ENCODE data around the gene KLHL30. TPM values are rescaled to one million over a fixed set of nuclear protein-coding genes. Genes with fewer than 3 reads are reported as not detected.
"Not testable (repeated sequence)": the region's sequence is repeated elsewhere in the genome, so short reads cannot be mapped to it uniquely, and the experiment has no call there.

KLHL30 gene
- total RNA-seq, 2 experiments from 2014 or later, result not detected

- Mint-ChIP-seq H3K9me3 (no peaks in the 10 kb centered on the region), H3K4me3 (no peak overlapping the region), H3K27me3 (ENCODE audit: low read depth) (peaks cover 10% of the 10 kb centered on the region), H3K36me3 (ENCODE audit: low read depth) (peaks cover 20% of the 10 kb centered on the region), H3K27ac (no peak overlapping the region), H3K4me1 (ENCODE audit: low read depth) (peaks cover 7% of the 10 kb centered on the region)
- intact Hi-C loops (cut with micrococcal nuclease), result no loop called here
- DNase-seq, result no peak
- CTCF ChIA-PET, result no interaction called here
Measured at GRCh38 chr2:238168196-238169047, 30.0 kb downstream of the KLHL30 start.

DNA sequence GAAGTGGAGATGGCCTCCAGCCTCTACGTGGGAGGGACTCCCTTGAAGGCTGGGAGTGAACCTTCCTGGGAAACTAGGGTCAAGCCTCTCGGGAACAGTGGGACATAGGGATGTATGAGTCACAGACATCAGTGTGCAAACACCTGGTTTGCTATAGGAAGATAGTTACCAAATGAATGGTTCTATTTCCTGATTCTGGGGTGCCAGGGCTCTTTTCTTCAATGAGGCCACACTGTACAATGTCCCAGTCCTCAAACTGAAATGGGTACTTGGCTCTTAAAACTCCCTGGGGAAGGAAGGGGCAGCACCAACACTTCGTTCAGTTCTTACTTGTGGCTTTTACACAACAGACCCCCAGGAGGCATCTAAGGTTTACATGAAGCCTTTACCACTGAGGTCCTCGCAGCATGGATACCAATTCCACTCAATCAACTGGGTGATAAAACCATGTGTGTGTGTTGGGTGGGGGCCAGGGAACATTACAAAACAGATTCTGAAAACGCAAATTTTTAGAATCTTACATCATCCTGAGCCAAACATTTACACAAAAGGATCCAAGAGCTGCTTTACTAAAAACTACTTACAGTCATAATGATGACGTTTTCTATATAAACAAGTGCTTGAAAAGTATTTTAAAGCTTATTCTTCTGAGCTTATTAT lies 30.7 kb downstream of the KLHL30 start:
- intact Hi-C loops (cut with micrococcal nuclease), result no loop called here
- H3K4me3 Mint-ChIP-seq, result no peak overlapping the region
- H3K36me3 Mint-ChIP-seq (ENCODE audit: low read depth), result peaks cover 20% of the 10 kb centered on the region
- peaks cover 10% of the 10 kb centered on the region for H3K27me3 Mint-ChIP-seq (ENCODE audit: low read depth)
- H3K4me1 Mint-ChIP-seq (ENCODE audit: low read depth), result peaks cover 6% of the 10 kb centered on the region
- peak overlapping the region; percentile 54 for H3K27ac Mint-ChIP-seq
- no peaks in the 10 kb centered on the region for H3K9me3 Mint-ChIP-seq
- no peak for DNase-seq
- CTCF ChIA-PET, result no interaction called here

- CTCF ChIA-PET, result no interaction called here
- H3K4me3 Mint-ChIP-seq, result no peak overlapping the region
- no peak for DNase-seq
- H3K36me3 Mint-ChIP-seq (ENCODE audit: low read depth), result peaks cover 20% of the 10 kb centered on the region
- intact Hi-C loops (cut with micrococcal nuclease), result no loop called here
- no peaks in the 10 kb centered on the region for H3K9me3 Mint-ChIP-seq
- peaks cover 4% of the 10 kb centered on the region for H3K27me3 Mint-ChIP-seq (ENCODE audit: low read depth)
- H3K27ac Mint-ChIP-seq, result peak overlapping the region; percentile 51
- H3K4me1 Mint-ChIP-seq (ENCODE audit: low read depth), result peaks cover 4% of the 10 kb centered on the region
Measured at GRCh38 chr2:238169708-238170251, 31.3 kb downstream of the KLHL30 start.

DNA sequence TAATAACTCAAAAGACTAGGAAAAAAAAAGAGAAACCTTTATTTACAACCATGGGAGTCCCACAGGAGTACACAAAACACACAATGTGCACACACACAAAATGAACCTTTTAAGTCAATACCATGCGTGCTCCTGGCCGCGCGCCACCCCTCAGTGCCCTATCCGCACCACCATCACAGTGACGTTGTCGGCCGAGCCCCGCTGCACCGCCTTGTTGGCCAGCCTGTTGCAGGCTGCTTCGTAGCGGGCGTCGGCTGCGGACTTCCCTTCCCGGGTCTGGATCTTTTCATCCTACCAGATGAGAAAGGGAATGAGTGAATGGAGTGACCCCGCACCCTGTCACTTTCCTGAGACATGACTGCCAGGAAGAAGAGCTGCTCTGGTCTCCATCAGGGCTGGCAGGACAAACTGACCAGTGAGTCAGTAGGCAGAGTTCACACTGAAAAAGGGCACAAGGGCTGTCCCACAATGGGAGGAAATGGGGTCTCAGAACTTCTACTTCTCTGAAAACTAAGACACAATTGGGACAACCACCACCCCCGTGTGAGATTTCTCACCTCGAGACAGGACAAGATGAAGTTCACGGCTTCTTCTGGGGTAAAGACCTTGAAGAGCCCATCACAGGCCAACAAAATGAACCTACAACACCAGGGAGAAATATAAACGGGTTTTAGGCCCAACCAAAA lies 32.1 kb downstream of the KLHL30 start:
- Mint-ChIP-seq H3K4me3 (no peak overlapping the region), H3K36me3 (ENCODE audit: low read depth) (peaks cover 20% of the 10 kb centered on the region), H3K27me3 (ENCODE audit: low read depth) (no peaks in the 10 kb centered on the region), H3K4me1 (ENCODE audit: low read depth) (peaks cover 4% of the 10 kb centered on the region), H3K27ac (no peak overlapping the region), H3K9me3 (no peaks in the 10 kb centered on the region)
- DNase-seq, result no peak
- intact Hi-C loops (cut with micrococcal nuclease), result no loop called here
- CTCF ChIA-PET, result no interaction called here

DNA sequence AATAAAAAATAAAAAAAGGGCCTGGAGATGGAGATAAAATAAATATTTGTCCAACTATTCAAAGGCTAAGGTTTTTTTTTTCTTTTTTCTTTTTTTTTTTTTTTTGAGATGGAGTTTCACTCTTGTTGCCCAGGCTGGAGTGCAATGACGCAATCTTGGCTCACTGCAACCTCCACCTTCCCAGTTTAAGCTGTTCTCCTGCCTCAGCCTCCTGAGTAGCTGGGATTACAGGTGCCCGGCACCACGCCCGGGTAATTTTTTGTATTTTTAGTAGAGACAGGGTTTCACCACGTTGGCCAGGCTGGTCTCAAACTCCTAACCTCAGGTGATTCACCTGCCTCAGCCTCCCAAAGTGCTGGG lies 32.6 kb downstream of the KLHL30 start:
- H3K27ac Mint-ChIP-seq; H3K27me3 Mint-ChIP-seq (ENCODE audit: low read depth); H3K4me3 Mint-ChIP-seq; CTCF ChIA-PET; DNase-seq; H3K4me1 Mint-ChIP-seq (ENCODE audit: low read depth); H3K9me3 Mint-ChIP-seq; intact Hi-C loops (cut with micrococcal nuclease): not testable (repeated sequence)
- H3K36me3 Mint-ChIP-seq (ENCODE audit: low read depth), result peaks cover 22% of the 10 kb centered on the region

DNA sequence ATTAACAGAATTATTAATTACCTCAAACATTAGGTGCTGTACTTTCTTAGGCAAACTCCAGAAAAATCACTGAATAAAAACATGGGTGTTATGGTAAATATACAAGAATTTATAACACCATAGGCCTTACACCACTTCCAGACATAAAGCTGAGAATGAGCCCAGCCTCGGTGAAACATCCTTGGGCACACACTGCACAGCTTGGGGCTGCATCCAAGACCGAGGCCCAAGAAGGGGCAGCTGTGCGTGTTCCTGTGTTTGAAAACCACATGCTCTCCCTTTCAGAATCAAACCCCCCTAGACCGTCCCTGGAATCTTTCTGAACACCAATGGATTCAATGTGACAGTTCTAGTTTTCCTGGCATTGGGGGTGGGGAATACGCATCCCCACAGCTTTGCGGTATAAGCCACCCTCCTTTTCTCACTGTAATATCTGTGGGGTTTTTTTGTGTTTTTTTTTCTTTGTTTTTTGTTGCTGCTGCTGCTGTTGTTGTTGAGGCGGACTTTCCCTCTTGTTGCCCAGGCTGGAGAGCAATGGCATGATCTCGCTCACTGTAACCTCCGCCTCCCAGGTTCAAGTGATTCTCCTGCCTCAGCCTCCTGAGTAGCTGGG lies 33.2 kb downstream of the KLHL30 start:
- H3K4me3 Mint-ChIP-seq, result no peak overlapping the region
- no peaks in the 10 kb centered on the region for H3K27me3 Mint-ChIP-seq (ENCODE audit: low read depth)
- peaks cover 4% of the 10 kb centered on the region for H3K4me1 Mint-ChIP-seq (ENCODE audit: low read depth)
- no peaks in the 10 kb centered on the region for H3K9me3 Mint-ChIP-seq
- intact Hi-C loops (cut with micrococcal nuclease), result no loop called here
- no peak overlapping the region for H3K27ac Mint-ChIP-seq
- DNase-seq, result no peak
- CTCF ChIA-PET, result no interaction called here
- H3K36me3 Mint-ChIP-seq (ENCODE audit: low read depth), result peaks cover 25% of the 10 kb centered on the region

- Mint-ChIP-seq H3K9me3 (no peaks in the 10 kb centered on the region), H3K4me1 (ENCODE audit: low read depth) (peaks cover 4% of the 10 kb centered on the region), H3K27ac (no peak overlapping the region), H3K4me3 (no peak overlapping the region), H3K27me3 (ENCODE audit: low read depth) (no peaks in the 10 kb centered on the region), H3K36me3 (ENCODE audit: low read depth) (peaks cover 30% of the 10 kb centered on the region)
- intact Hi-C loops (cut with micrococcal nuclease), result no loop called here
- CTCF ChIA-PET, result interaction anchor here (0.6 kb wide), 1 partner anchor 13 kb away, joined by 3 read pairs; the partner anchor contains the start of gene ERFE
- DNase-seq, result no peak
Measured at GRCh38 chr2:238172439-238172838, 34.0 kb downstream of the KLHL30 start.

DNA sequence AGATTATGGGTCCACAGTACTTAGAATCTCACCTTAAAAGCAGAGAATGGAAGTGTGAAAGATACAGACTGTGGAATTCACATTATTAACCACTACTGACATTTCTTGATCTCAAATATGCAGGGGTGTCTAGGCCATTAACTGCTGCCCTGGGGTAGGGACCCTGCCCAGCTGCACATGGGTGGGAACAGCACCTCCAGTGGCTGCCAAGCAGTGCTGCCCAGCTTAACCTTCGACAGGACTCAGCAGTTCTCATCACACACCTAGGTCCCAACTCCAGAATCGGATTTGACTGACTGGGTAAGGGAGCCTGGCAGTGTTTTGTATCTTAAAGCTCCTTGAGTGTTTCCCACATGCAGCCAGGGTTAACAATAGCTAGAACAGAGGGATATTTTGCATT lies 35.2 kb downstream of the KLHL30 start:
- H3K4me1 Mint-ChIP-seq (ENCODE audit: low read depth), result peaks cover 4% of the 10 kb centered on the region
- intact Hi-C loops (cut with micrococcal nuclease), result no loop called here
- H3K36me3 Mint-ChIP-seq (ENCODE audit: low read depth), result peaks cover 36% of the 10 kb centered on the region
- H3K27me3 Mint-ChIP-seq (ENCODE audit: low read depth), result no peaks in the 10 kb centered on the region
- H3K27ac Mint-ChIP-seq, result no peak overlapping the region
- DNase-seq, result no peak
- H3K4me3 Mint-ChIP-seq, result no peak overlapping the region
- CTCF ChIA-PET, result no interaction called here
- no peaks in the 10 kb centered on the region for H3K9me3 Mint-ChIP-seq

- Mint-ChIP-seq H3K36me3 (ENCODE audit: low read depth) (peaks cover 41% of the 10 kb centered on the region), H3K27ac (no peak overlapping the region), H3K4me1 (ENCODE audit: low read depth) (peaks cover 4% of the 10 kb centered on the region), H3K9me3 (no peaks in the 10 kb centered on the region), H3K4me3 (no peak overlapping the region), H3K27me3 (ENCODE audit: low read depth) (no peaks in the 10 kb centered on the region)
- intact Hi-C loops (cut with micrococcal nuclease), result no loop called here
- no peak for DNase-seq
- CTCF ChIA-PET, result no interaction called here
Measured at GRCh38 chr2:238174291-238174690, 35.8 kb downstream of the KLHL30 start.

GRCh38 chr2:238174701-238175100 lies 36.2 kb downstream of the KLHL30 start:
- no peak overlapping the region for H3K27ac Mint-ChIP-seq
- no peak overlapping the region for H3K4me3 Mint-ChIP-seq
- CTCF ChIA-PET, result no interaction called here
- H3K36me3 Mint-ChIP-seq (ENCODE audit: low read depth), result peaks cover 44% of the 10 kb centered on the region
- peaks cover 2% of the 10 kb centered on the region for H3K4me1 Mint-ChIP-seq (ENCODE audit: low read depth)
- H3K9me3 Mint-ChIP-seq, result no peaks in the 10 kb centered on the region
- no peak for DNase-seq
- intact Hi-C loops (cut with micrococcal nuclease), result no loop called here
- no peaks in the 10 kb centered on the region for H3K27me3 Mint-ChIP-seq (ENCODE audit: low read depth)

GRCh38 chr2:238176613-238177012 lies 38.1 kb downstream of the KLHL30 start:
- intact Hi-C loops (cut with micrococcal nuclease), result no loop called here
- H3K9me3 Mint-ChIP-seq, result no peaks in the 10 kb centered on the region
- no peak overlapping the region for H3K27ac Mint-ChIP-seq
- H3K4me1 Mint-ChIP-seq (ENCODE audit: low read depth), result no peaks in the 10 kb centered on the region
- no peaks in the 10 kb centered on the region for H3K27me3 Mint-ChIP-seq (ENCODE audit: low read depth)
- no peak overlapping the region for H3K4me3 Mint-ChIP-seq
- H3K36me3 Mint-ChIP-seq (ENCODE audit: low read depth), result peaks cover 48% of the 10 kb centered on the region
- CTCF ChIA-PET, result interaction anchor here (0.6 to 1.3 kb wide), 3 partner anchors 38 to 139 kb away, joined by 3 to 4 read pairs (median 3); no protein-coding TSS in a partner anchor
- no peak for DNase-seq

DNA sequence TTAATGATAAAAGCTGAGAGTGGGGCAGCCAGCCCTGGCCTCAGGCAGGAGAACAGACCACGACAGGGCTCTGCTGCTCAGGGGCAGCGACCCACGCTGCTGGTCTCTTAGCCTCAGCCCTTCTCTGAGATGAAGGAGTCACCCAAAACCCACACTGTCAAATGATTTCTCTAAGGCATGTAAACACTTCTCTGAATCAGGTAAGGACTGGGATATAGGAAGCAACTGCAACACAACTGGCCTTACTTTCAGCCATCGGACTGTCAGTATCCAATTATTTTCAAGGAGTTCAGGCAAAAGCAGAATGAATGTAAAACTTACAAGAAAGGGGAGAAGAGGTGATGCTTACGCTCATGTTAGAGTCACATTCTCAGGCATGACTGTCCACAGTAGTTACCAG lies 42.1 kb downstream of the KLHL30 start:
- no peaks in the 10 kb centered on the region for H3K27me3 Mint-ChIP-seq (ENCODE audit: low read depth)
- DNase-seq, result no peak
- no peak overlapping the region for H3K4me3 Mint-ChIP-seq
- H3K4me1 Mint-ChIP-seq (ENCODE audit: low read depth), result peaks cover 11% of the 10 kb centered on the region
- H3K9me3 Mint-ChIP-seq, result no peaks in the 10 kb centered on the region
- no peak overlapping the region for H3K27ac Mint-ChIP-seq
- H3K36me3 Mint-ChIP-seq (ENCODE audit: low read depth), result peaks cover 61% of the 10 kb centered on the region
- CTCF ChIA-PET, result no interaction called here
- intact Hi-C loops (cut with micrococcal nuclease), result no loop called here

Measured in activated naive CD4-positive, alpha-beta T cell treated with anti-CD3 and anti-CD28 coated beads for 36 hours (primary cell).